NCI-H146 treated with DMSO at 0.1 percent for 48 hours (cell line): ENCODE data around the gene COL11A2.
A peak's percentile ranks its signal among the peaks of the same experiment; 100 is the strongest.
"Not testable (repeated sequence)": the region's sequence is repeated elsewhere in the genome, so short reads cannot be mapped to it uniquely, and the experiment has no call there.

Experiments
- DNase-seq: peaks from one replicate; lab custom pipeline; 2025; ENCODE audit not compliant: unreplicated experiment; lab: John Stamatoyannopoulos, UW

COL11A2 gene

GRCh38 chr6:33160096-33160495 lies 32.2 kb downstream of the COL11A2 start:
- DNase-seq, result no peak

- DNase-seq, result no peak
These were observed 35.3 kb downstream of the COL11A2 start for GRCh38 chr6:33156964-33157363.

GRCh38 chr6:33156561-33156960 lies 35.7 kb downstream of the COL11A2 start:
- DNase-seq, result no peak

GRCh38 chr6:33154349-33154748 lies 37.9 kb downstream of the COL11A2 start:
- no peak for DNase-seq

GRCh38 chr6:33151050-33151449 lies 41.2 kb downstream of the COL11A2 start:
- no peak for DNase-seq

- DNase-seq, result not testable (repeated sequence)
These were observed 41.7 kb downstream of the COL11A2 start for GRCh38 chr6:33150560-33150959.

- peak; percentile 1 for DNase-seq
These were observed 44.2 kb downstream of the COL11A2 start for GRCh38 chr6:33147807-33148666.

- DNase-seq, result no peak
These were observed 47.9 kb downstream of the COL11A2 start for GRCh38 chr6:33144373-33144772.

- DNase-seq, result no peak
These were observed 49.0 kb downstream of the COL11A2 start for GRCh38 chr6:33143113-33143770.

- no peak for DNase-seq
These were observed 49.7 kb downstream of the COL11A2 start for GRCh38 chr6:33142501-33143070.

- DNase-seq, result no peak
These were observed 51.7 kb downstream of the COL11A2 start for GRCh38 chr6:33140556-33140955.

- DNase-seq, result no peak
These were observed 52.6 kb downstream of the COL11A2 start for GRCh38 chr6:33139596-33140206.

GRCh38 chr6:33136310-33136900 lies 55.9 kb downstream of the COL11A2 start:
- DNase-seq, result no peak

- DNase-seq, result no peak
These were observed 60.2 kb downstream of the COL11A2 start for GRCh38 chr6:33132081-33132524.

GRCh38 chr6:33128318-33128717 lies 63.9 kb downstream of the COL11A2 start:
- no peak for DNase-seq

- no peak for DNase-seq
These were observed 66.1 kb downstream of the COL11A2 start for GRCh38 chr6:33126101-33126714.

- DNase-seq, result no peak
These were observed 67.3 kb downstream of the COL11A2 start for GRCh38 chr6:33124947-33125346.

GRCh38 chr6:33124525-33124901 lies 67.8 kb downstream of the COL11A2 start:
- no peak for DNase-seq

- DNase-seq, result peak; percentile 8
These were observed 68.3 kb downstream of the COL11A2 start for GRCh38 chr6:33123732-33124524.

- DNase-seq, result no peak
These were observed 69.1 kb downstream of the COL11A2 start for GRCh38 chr6:33123181-33123580.
